Lower lobe of right lung (tissue), 2 donors: Measurements from ENCODE around the gene EPB41L4A. TPM values are rescaled to one million over a fixed set of nuclear protein-coding genes. Genes with fewer than 3 reads are reported as not detected.

Experiments used
- ATAC-seq, 2 donors: fragments of 200-7000 bp; cut with Tn5 transposase; one replicate each; pipeline ENCODE4 v1.9.1; 2020 to 2022; ENCODE audit warnings: mild to moderate bottlenecking in 2 of 2, moderate library complexity in 2 of 2
- DNase-seq: peaks from one replicate; pipeline ENCODE4 v3.0.0-alpha.2; 2020
- H3K27ac ChIP-seq: fragments of 200-600 bp; one replicate; pipeline ENCODE4 v1.8.0; 2022
- H3K27me3 ChIP-seq: fragments of 200-600 bp; one replicate; pipeline ENCODE4 v1.8.0; 2022; ENCODE audit warnings: low read depth
- H3K36me3 ChIP-seq: fragments of 200-600 bp; one replicate; pipeline ENCODE4 v1.8.0; 2022; ENCODE audit warnings: mild to moderate bottlenecking
- H3K4me1 ChIP-seq: fragments of 200-600 bp; one replicate; pipeline ENCODE4 v1.8.0; 2022
- H3K4me3 ChIP-seq: fragments of 200-600 bp; one replicate; pipeline ENCODE4 v1.8.0; 2022; ENCODE audit warnings: mild to moderate bottlenecking
- H3K9me3 ChIP-seq: fragments of 200-600 bp; one replicate; pipeline ENCODE4 v1.8.0; 2022
- intact Hi-C: fragments of 100-400 bp; cut with DNase I; formaldehyde crosslinking; loops from one replicate; pipeline ENCODE4 v1.11.0; 2022
- total RNA-seq: library from RNA; stranded (reverse); fragmentation: NEBNext Ultra II Directional; extraction: Animal tissue kit (Norgen Biotek cat#: 25700); gene quantifications from one replicate; pipeline ENCODE4 v1.2.1, GENCODE V29; 2021
- TF ChIP-seq, protein P1 (sequence below): fragments of 200-600 bp; IDR thresholded peaks from one replicate; pipeline ENCODE4 v1.8.0; 2022; ENCODE audit warnings: antibody characterized with exemption, mild to moderate bottlenecking
- donor health status: DM: no; HTN: yes; CAD: no; lungs with severe emphysema.

Gene EPB41L4A
- total RNA-seq, 1 donor from 2014 or later: 44.8 TPM

DNA sequence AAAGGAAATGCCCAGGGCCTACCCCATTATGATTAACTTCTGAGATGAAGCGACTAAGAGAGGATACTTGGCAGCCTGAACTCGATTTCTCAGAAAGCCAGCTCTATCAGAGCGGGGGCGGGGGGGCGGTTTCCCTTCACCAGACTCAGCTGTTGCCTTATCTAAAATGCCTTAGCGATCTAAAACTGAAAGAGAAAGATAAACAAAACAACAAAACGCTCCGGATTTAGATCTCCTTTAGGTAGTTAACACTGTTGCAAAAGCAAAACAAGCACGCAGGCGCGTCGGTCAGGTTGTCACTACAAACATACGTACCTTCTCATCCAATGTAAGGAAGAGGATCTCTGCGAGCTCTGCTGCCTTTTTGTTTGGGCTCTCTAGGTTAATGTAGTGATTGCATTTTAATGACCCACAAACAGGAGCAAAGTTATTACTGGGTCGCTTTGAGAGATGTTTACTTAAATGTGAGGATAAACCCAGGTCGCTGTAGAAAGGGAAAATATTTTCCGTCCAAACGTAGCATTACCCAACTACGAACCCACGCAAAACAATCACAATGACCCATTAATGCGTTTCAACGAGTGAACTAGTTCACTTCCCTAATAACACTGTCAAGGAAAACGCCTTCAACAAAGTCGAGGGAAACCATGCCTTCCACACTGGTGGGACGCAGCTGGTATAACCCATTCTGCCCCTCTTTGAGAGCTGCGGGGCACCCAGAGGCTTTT lies 982 bp downstream of the EPB41L4A start:
- Histone ChIP-seq H3K9me3 (no peaks in the 10 kb centered on the region), H3K27me3 (peaks cover 7% of the 10 kb centered on the region), H3K4me1 (peaks cover 14% of the 10 kb centered on the region), H3K27ac (peak overlapping the region; percentile 87), H3K36me3 (no peaks in the 10 kb centered on the region), H3K4me3 (peak overlapping the region; percentile 85)
- peak in 1 of 2 donors; percentile 8 for ATAC-seq
- TF ChIP-seq, protein P1, sequence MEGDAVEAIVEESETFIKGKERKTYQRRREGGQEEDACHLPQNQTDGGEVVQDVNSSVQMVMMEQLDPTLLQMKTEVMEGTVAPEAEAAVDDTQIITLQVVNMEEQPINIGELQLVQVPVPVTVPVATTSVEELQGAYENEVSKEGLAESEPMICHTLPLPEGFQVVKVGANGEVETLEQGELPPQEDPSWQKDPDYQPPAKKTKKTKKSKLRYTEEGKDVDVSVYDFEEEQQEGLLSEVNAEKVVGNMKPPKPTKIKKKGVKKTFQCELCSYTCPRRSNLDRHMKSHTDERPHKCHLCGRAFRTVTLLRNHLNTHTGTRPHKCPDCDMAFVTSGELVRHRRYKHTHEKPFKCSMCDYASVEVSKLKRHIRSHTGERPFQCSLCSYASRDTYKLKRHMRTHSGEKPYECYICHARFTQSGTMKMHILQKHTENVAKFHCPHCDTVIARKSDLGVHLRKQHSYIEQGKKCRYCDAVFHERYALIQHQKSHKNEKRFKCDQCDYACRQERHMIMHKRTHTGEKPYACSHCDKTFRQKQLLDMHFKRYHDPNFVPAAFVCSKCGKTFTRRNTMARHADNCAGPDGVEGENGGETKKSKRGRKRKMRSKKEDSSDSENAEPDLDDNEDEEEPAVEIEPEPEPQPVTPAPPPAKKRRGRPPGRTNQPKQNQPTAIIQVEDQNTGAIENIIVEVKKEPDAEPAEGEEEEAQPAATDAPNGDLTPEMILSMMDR: no peak
- intact Hi-C loops: no loop called here
- peak; percentile 65 for DNase-seq

DNA sequence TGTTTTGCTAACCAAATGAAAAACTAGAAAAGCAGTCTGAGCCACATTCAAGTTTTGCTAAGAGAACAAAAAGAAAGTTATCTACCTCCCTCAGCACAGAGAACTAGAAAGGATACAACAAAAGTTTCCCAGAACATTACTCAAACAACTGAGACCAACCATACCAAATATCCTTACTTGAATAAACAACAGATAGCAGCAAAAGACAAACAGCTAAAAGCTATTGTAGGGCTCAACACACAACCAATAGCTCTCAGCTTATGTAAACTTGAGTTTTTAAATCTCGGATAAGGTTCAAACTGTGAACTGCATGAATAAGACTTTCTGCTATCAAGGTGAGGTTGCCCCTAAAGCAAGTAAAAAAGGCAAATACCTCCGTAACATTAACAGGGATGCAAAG lies 3.5 kb downstream of the EPB41L4A start:
- intact Hi-C loops: no loop called here
- Histone ChIP-seq H3K4me3 (no peak overlapping the region), H3K36me3 (no peaks in the 10 kb centered on the region), H3K4me1 (peaks cover 32% of the 10 kb centered on the region), H3K27me3 (peaks cover 7% of the 10 kb centered on the region), H3K27ac (no peak overlapping the region), H3K9me3 (no peaks in the 10 kb centered on the region)
- TF ChIP-seq, protein P1: no peak
- DNase-seq (no peak), ATAC-seq (no peak)

DNA sequence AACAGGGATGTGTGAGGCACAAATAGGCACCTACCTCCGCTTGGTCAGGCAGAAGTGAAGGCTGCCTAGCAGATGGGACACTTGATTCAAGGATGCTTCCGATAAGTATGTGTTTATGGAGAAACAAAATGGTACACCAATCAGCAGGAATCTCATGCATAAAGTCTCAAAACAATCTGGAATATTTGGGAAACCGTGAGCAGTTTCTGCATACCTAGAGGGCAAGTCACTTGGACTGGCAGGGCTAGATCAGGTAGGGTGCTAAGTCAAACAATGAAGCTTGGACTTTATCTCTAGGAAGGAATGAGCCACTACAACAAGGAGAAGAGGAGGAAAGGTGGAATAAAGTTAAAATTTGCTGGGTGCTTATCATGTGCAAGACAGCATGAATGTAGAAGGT lies 5.5 kb downstream of the EPB41L4A start:
- TF ChIP-seq, protein P1: no peak
- H3K9me3 ChIP-seq: no peaks in the 10 kb centered on the region
- intact Hi-C loops: no loop called here
- no peak overlapping the region for H3K27ac ChIP-seq
- peaks cover 32% of the 10 kb centered on the region for H3K4me1 ChIP-seq
- no peaks in the 10 kb centered on the region for H3K27me3 ChIP-seq
- DNase-seq (no peak), ATAC-seq (no peak)
- H3K36me3 ChIP-seq: no peaks in the 10 kb centered on the region
- H3K4me3 ChIP-seq: no peak overlapping the region

DNA sequence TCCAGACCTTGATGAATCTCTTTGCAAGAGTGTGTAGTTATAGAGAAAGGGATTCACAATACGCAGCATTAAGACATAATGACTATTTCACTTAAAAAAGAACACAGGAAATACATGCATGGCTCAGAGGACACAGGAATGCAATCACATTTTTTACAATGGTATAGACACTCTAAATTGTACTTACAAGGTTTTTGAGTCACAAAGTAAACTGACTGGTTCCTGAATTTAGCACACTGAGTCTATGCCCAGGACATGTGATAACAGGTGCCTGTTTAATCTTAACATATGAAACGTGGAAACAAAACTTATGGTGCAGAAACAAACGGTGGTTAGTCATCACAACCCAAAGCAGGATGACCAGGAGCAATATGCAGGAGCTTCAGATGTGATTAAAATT lies 6.7 kb downstream of the EPB41L4A start:
- DNase-seq (no peak), ATAC-seq (peak; percentile 44 to 46)
- Histone ChIP-seq H3K27ac (no peak overlapping the region), H3K36me3 (no peaks in the 10 kb centered on the region), H3K4me3 (no peak overlapping the region), H3K9me3 (no peaks in the 10 kb centered on the region), H3K27me3 (no peaks in the 10 kb centered on the region), H3K4me1 (peaks cover 38% of the 10 kb centered on the region)
- intact Hi-C loops: no loop called here
- TF ChIP-seq, protein P1: no peak

DNA sequence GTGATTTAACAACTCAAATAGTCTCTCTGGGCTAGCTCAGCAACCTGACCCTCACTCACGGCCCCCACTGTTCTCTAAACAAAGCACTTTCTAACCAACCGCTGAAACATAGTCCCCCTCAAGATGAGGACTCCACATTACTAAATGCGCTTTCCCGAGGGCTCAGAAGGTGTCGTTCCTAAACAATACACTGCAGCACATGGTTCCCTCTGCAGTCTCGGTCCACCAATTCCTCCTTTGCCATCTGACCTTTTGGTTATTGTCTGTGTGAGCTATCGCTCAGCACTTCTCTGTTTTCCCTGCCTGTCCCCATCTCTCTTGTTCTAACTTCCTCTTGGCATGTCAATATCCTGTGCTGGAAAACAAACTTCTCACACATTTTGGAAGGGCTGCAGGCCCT lies 7.2 kb downstream of the EPB41L4A start:
- intact Hi-C loops: no loop called here
- no peak for DNase-seq
- peak; percentile 24 to 29 for ATAC-seq
- H3K4me1 ChIP-seq: peaks cover 38% of the 10 kb centered on the region
- H3K27me3 ChIP-seq: no peaks in the 10 kb centered on the region
- TF ChIP-seq, protein P1: no peak
- no peaks in the 10 kb centered on the region for H3K9me3 ChIP-seq
- H3K4me3 ChIP-seq: no peak overlapping the region
- no peaks in the 10 kb centered on the region for H3K36me3 ChIP-seq
- H3K27ac ChIP-seq: no peak overlapping the region
